Measurements from ENCODE around the gene IFT43.

IFT43 gene

GRCh38 chr14:75983019-75983358 is 2.6 kb upstream of the IFT43 start:
- Histone ChIP-seq H3K4me1 (peaks cover 25 to 53% (median 39%) of the 10 kb centered on the region in 10 experiments), H3K27me3 (peaks cover 0 to 18% (median 12%) of the 10 kb centered on the region in 11 experiments; a peak in 17 of 22 replicates), H3K27ac (no peak overlapping the region), H4K20me1 (no peaks in the 10 kb centered on the region), H3K9ac (peak overlapping the region in 5 of 11 experiments; percentile 27 to 83 (median 31); a peak in 5 of 22 replicates), H3K4me3 (peak overlapping the region in 9 of 10 experiments; percentile 41 to 80 (median 70); a peak in 15 of 20 replicates), H3K36me3 (no peaks in the 10 kb centered on the region), H3K4me2 (peak overlapping the region; percentile 76 to 95 (median 86); a peak in 21 of 22 replicates), H3K9me3 (replicated peaks in 1 of 11) (no peaks in the 10 kb centered on the region)
- TF ChIP-seq Cebpa-rat (IDR thresholded peaks at IDR 0.05) = no peak

GRCh38 chr14:75984674-75985073 is 889 bp upstream of the IFT43 start:
- TF ChIP-seq Cebpa-rat (IDR thresholded peaks at IDR 0.05) = no peak
- H3K4me3 ChIP-seq = no peak overlapping the region
- H3K4me1 ChIP-seq = peaks cover 13 to 36% (median 23%) of the 10 kb centered on the region in 10 experiments

GRCh38 chr14:75986439-75986765 is 839 bp downstream of the IFT43 start:
- Histone ChIP-seq H3K9me3 (replicated peaks in 1 of 11) (no peaks in the 10 kb centered on the region), H3K4me3 (peak overlapping the region; percentile 73 to 94 (median 85)), H3K4me1 (peaks cover 8 to 22% (median 13%) of the 10 kb centered on the region in 10 experiments), H4K20me1 (no peaks in the 10 kb centered on the region), H3K4me2 (peak overlapping the region; percentile 85 to 99 (median 89)), H3K9ac (peak overlapping the region; percentile 65 to 81 (median 78); a peak in 20 of 22 replicates), H3K27me3 (peaks cover 0 to 17% (median 12%) of the 10 kb centered on the region in 11 experiments; a peak in 17 of 22 replicates), H3K27ac (no peak overlapping the region), H3K36me3 (peaks cover 0 to 18% (median 0%) of the 10 kb centered on the region in 11 experiments; a peak in 7 of 22 replicates)
- TF ChIP-seq Cebpa-rat (IDR thresholded peaks at IDR 0.05) = no peak

More at GRCh38 chr14:75984674-75985073, 889 bp upstream of the IFT43 start:
- Histone ChIP-seq H3K27me3 (peaks cover 0 to 18% (median 12%) of the 10 kb centered on the region in 11 experiments; a peak in 17 of 22 replicates), H3K9ac (no peak overlapping the region), H4K20me1 (no peaks in the 10 kb centered on the region), H3K9me3 (replicated peaks in 1 of 11) (no peaks in the 10 kb centered on the region), H3K27ac (no peak overlapping the region), H3K36me3 (peaks cover 0 to 7% (median 0%) of the 10 kb centered on the region in 11 experiments; a peak in 5 of 22 replicates), H3K4me2 (no peak overlapping the region)

GRCh38 chr14:75987201-75987970 is 1.8 kb downstream of the IFT43 start:
- no peaks in the 10 kb centered on the region for H3K9me3 ChIP-seq (replicated peaks in 1 of 11)
- no peaks in the 10 kb centered on the region for H4K20me1 ChIP-seq
- H3K36me3 ChIP-seq = peaks cover 0 to 27% (median 0%) of the 10 kb centered on the region in 11 experiments; a peak in 7 of 22 replicates
- TF ChIP-seq Cebpa-rat (IDR thresholded peaks at IDR 0.05) = no peak
- H3K27me3 ChIP-seq = peaks cover 0 to 17% (median 12%) of the 10 kb centered on the region in 11 experiments; a peak in 17 of 22 replicates
- H3K4me1 ChIP-seq = peaks cover 5 to 27% (median 12%) of the 10 kb centered on the region in 10 experiments; a peak in 19 of 20 replicates
- no peak overlapping the region for H3K27ac ChIP-seq
- H3K4me2 ChIP-seq = no peak overlapping the region
- no peak overlapping the region for H3K9ac ChIP-seq
- no peak overlapping the region for H3K4me3 ChIP-seq

- Histone ChIP-seq H3K27ac (no peak overlapping the region), H3K27me3 (peaks cover 0 to under 1% (median 0%) of the 10 kb centered on the region in 11 experiments; a peak in 2 of 22 replicates), H3K36me3 (peaks cover 0 to 31% (median 0%) of the 10 kb centered on the region in 11 experiments; a peak in 7 of 22 replicates), H3K4me3 (no peak overlapping the region), H4K20me1 (no peaks in the 10 kb centered on the region), H3K4me1 (peaks cover 5 to 36% (median 21%) of the 10 kb centered on the region in 10 experiments; a peak in 19 of 20 replicates), H3K9me3 (replicated peaks in 1 of 11) (no peaks in the 10 kb centered on the region), H3K4me2 (no peak overlapping the region), H3K9ac (no peak overlapping the region)
- TF ChIP-seq Cebpa-rat (IDR thresholded peaks at IDR 0.05) = no peak
Observed at GRCh38 chr14:75989134-75989533, 3.6 kb downstream of the IFT43 start.

- Histone ChIP-seq H3K27me3 (no peaks in the 10 kb centered on the region), H4K20me1 (no peaks in the 10 kb centered on the region), H3K36me3 (peaks cover 0 to 40% (median 0%) of the 10 kb centered on the region in 11 experiments; a peak in 9 of 22 replicates), H3K4me2 (no peak overlapping the region), H3K9ac (no peak overlapping the region), H3K4me3 (no peak overlapping the region), H3K27ac (no peak overlapping the region), H3K9me3 (replicated peaks in 1 of 11) (no peaks in the 10 kb centered on the region), H3K4me1 (peaks cover 5 to 34% (median 20%) of the 10 kb centered on the region in 10 experiments; a peak in 19 of 20 replicates)
- TF ChIP-seq Cebpa-rat (IDR thresholded peaks at IDR 0.05) = no peak
Observed at GRCh38 chr14:75990297-75990696, 4.7 kb downstream of the IFT43 start.

GRCh38 chr14:75991753-75992152 is 6.2 kb downstream of the IFT43 start:
- H3K27me3 ChIP-seq = no peaks in the 10 kb centered on the region
- no peak overlapping the region for H3K9ac ChIP-seq
- H3K4me2 ChIP-seq = peak overlapping the region in 5 of 11 experiments; percentile 12 to 39 (median 22); a peak in 6 of 22 replicates
- H3K4me1 ChIP-seq = peaks cover 0 to 24% (median 12%) of the 10 kb centered on the region in 10 experiments; a peak in 13 of 20 replicates
- H3K27ac ChIP-seq = no peak overlapping the region
- H4K20me1 ChIP-seq = no peaks in the 10 kb centered on the region
- no peaks in the 10 kb centered on the region for H3K9me3 ChIP-seq (replicated peaks in 1 of 11)
- no peak overlapping the region for H3K4me3 ChIP-seq
- H3K36me3 ChIP-seq = peaks cover 0 to 54% (median 0%) of the 10 kb centered on the region in 11 experiments; a peak in 9 of 22 replicates
- TF ChIP-seq Cebpa-rat (IDR thresholded peaks at IDR 0.05) = no peak

- Histone ChIP-seq H3K4me2 (peak overlapping the region in 7 of 11 experiments; percentile 3 to 25 (median 22); a peak in 6 of 22 replicates), H3K4me3 (no peak overlapping the region), H4K20me1 (no peaks in the 10 kb centered on the region), H3K36me3 (peaks cover 0 to 73% (median 4%) of the 10 kb centered on the region in 11 experiments; a peak in 12 of 22 replicates), H3K4me1 (peaks cover 0 to 24% (median 12%) of the 10 kb centered on the region in 10 experiments; a peak in 13 of 20 replicates), H3K9ac (no peak overlapping the region), H3K27ac (no peak overlapping the region), H3K27me3 (no peaks in the 10 kb centered on the region), H3K9me3 (replicated peaks in 1 of 11) (no peaks in the 10 kb centered on the region)
- no peak for TF ChIP-seq Cebpa-rat (IDR thresholded peaks at IDR 0.05)
Observed at GRCh38 chr14:75993567-75994041, 8.0 kb downstream of the IFT43 start.
